Progenitor cell of endocrine pancreas (in vitro differentiated cells): Measurements from ENCODE around the gene TTC27. TPM values are rescaled to one million over a fixed set of nuclear protein-coding genes. Genes with fewer than 3 reads are reported as not detected.
"Not testable (repeated sequence)": the region's sequence is repeated elsewhere in the genome, so short reads cannot be mapped to it uniquely, and the experiment has no call there.

Experiments used
- DNase-seq: peaks from one replicate; pipeline ENCODE4 v3.0.0; 2021; ENCODE audit warnings: low spot score; ENCODE audit not compliant: unreplicated experiment
- H3K27ac Mint-ChIP-seq: 2 replicates; pipeline ENCODE4 v1.8.0; 2021; ENCODE audit warnings: mild to moderate bottlenecking, moderate library complexity, mixed read lengths
- H3K27me3 Mint-ChIP-seq: 2 replicates; pipeline ENCODE4 v1.8.0; 2021; ENCODE audit warnings: mixed read lengths
- H3K36me3 Mint-ChIP-seq: 2 replicates; pipeline ENCODE4 v1.8.0; 2022; ENCODE audit warnings: mixed read lengths; ENCODE audit not compliant: insufficient read depth
- H3K4me1 Mint-ChIP-seq: 2 replicates; pipeline ENCODE4 v1.8.0; 2021; ENCODE audit warnings: low read depth, mixed read lengths
- H3K4me3 Mint-ChIP-seq: 2 replicates; pipeline ENCODE4 v1.8.0; 2021; ENCODE audit warnings: low read depth, mild to moderate bottlenecking, moderate library complexity, mixed read lengths
- H3K9me3 Mint-ChIP-seq: 2 replicates; pipeline ENCODE4 v1.8.0; 2021; ENCODE audit warnings: low read depth, mixed read lengths
- microRNA-seq: library from miRNA; unstranded; fragments of <30 nt; microRNA quantifications from one replicate; pipeline ENCODE4 v1.1.0, GENCODE V29; 2020; ENCODE audit warnings: borderline number of aligned reads; ENCODE audit not compliant: unreplicated experiment
- total RNA-seq: library from RNA; stranded (reverse); gene quantifications from 2 replicates; pipeline ENCODE4 v1.2.1, GENCODE V29; 2021
- TF ChIP-seq, protein P1 (sequence below): fragments of 200-600 bp; sonication (generic); IDR thresholded peaks from one replicate; pipeline ENCODE4 v1.5.0; 2021; ENCODE audit warnings: antibody characterized with exemption, mild to moderate bottlenecking; ENCODE audit not compliant: unreplicated experiment

Gene TTC27
- total RNA-seq, 1 donor from 2014 or later = 20.5 TPM

DNA sequence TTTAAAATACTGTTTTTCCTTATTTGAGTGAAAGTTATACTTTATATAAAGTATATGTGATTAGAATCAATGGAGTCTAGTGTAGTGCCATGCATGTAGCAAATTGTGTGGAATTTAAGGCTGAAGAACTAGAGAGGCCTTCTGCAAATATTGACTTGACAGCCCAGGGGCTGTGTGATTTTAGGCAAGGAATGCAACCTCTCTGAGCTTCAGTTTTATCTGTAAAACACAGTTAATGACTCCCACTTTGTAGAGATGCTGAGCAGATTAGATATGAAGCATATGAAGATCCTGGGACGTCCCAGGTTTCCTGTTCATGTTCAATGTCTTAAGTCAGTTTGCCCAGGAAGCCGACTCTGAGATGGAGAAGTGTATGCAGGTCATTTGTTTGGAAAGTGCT lies 235.5 kb downstream of the TTC27 start:
- TF ChIP-seq, protein P1, sequence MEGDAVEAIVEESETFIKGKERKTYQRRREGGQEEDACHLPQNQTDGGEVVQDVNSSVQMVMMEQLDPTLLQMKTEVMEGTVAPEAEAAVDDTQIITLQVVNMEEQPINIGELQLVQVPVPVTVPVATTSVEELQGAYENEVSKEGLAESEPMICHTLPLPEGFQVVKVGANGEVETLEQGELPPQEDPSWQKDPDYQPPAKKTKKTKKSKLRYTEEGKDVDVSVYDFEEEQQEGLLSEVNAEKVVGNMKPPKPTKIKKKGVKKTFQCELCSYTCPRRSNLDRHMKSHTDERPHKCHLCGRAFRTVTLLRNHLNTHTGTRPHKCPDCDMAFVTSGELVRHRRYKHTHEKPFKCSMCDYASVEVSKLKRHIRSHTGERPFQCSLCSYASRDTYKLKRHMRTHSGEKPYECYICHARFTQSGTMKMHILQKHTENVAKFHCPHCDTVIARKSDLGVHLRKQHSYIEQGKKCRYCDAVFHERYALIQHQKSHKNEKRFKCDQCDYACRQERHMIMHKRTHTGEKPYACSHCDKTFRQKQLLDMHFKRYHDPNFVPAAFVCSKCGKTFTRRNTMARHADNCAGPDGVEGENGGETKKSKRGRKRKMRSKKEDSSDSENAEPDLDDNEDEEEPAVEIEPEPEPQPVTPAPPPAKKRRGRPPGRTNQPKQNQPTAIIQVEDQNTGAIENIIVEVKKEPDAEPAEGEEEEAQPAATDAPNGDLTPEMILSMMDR = no peak
- H3K27ac Mint-ChIP-seq = no peak overlapping the region
- no peaks in the 10 kb centered on the region for H3K9me3 Mint-ChIP-seq
- H3K36me3 Mint-ChIP-seq = no peaks in the 10 kb centered on the region
- H3K4me1 Mint-ChIP-seq = no peaks in the 10 kb centered on the region
- no peak overlapping the region for H3K4me3 Mint-ChIP-seq
- no peak for DNase-seq
- no peaks in the 10 kb centered on the region for H3K27me3 Mint-ChIP-seq

DNA sequence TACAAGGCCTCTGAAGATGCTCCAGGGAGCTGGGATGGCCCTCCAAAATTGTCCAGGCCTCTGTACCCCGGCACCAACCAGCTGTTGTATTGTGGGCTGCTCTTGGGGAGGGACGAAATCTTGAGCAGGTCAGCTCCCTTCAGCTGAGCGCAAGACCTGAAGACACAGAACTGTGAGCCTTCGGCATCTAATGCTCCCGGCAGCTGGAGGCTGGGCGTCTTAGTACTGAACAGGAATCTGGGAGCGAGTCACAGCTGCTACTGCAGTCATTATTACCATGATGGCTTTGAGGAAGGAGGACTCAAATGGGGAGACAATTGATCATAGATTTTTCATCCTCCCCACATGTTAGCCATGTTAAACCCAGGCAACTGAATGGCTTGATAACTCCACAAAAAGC lies 236.0 kb downstream of the TTC27 start:
- Mint-ChIP-seq H3K36me3 (no peaks in the 10 kb centered on the region), H3K27ac (no peak overlapping the region), H3K4me3 (no peak overlapping the region), H3K27me3 (no peaks in the 10 kb centered on the region), H3K4me1 (no peaks in the 10 kb centered on the region), H3K9me3 (no peaks in the 10 kb centered on the region)
- TF ChIP-seq, protein P1 = no peak
- DNase-seq = no peak

DNA sequence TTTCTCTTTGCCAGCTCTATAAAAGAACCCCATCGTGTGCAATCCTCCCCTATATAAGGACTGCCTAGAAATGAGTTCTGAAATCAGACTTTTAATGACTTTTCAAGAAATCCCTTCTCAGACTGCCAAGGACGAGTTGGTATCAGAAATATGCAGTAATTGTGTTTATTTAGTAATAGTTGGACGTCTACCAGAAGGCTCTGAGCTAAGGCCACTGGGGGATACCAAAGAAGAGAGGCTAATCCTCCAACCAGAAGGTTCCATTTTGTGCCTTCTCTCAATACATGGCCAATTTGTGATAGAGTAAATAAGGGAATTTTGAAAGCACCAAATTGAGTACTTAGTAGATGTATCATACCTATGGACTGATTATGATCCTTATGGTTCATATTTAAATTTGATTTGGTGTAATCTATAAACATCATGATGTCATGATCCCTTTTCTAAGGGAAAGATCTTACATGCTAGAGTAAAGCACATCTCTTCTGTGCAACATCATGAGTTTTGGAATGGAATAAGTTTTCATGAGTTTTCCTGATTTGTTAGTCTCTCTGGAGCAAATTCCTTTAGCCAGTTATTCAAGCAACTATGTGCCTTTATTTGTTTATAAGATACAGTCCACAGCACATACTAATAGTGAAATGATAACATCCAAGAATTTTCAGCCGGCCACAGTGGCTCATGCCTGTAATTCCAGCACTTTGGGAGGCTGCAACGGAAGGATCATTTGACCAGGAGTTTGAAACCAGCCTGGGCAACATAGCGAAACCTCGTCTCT lies 236.7 kb downstream of the TTC27 start:
- TF ChIP-seq, protein P1 = no peak
- Mint-ChIP-seq H3K27ac (no peak overlapping the region), H3K4me1 (no peaks in the 10 kb centered on the region), H3K9me3 (no peaks in the 10 kb centered on the region), H3K4me3 (no peak overlapping the region), H3K36me3 (no peaks in the 10 kb centered on the region), H3K27me3 (no peaks in the 10 kb centered on the region)
- DNase-seq = no peak

DNA sequence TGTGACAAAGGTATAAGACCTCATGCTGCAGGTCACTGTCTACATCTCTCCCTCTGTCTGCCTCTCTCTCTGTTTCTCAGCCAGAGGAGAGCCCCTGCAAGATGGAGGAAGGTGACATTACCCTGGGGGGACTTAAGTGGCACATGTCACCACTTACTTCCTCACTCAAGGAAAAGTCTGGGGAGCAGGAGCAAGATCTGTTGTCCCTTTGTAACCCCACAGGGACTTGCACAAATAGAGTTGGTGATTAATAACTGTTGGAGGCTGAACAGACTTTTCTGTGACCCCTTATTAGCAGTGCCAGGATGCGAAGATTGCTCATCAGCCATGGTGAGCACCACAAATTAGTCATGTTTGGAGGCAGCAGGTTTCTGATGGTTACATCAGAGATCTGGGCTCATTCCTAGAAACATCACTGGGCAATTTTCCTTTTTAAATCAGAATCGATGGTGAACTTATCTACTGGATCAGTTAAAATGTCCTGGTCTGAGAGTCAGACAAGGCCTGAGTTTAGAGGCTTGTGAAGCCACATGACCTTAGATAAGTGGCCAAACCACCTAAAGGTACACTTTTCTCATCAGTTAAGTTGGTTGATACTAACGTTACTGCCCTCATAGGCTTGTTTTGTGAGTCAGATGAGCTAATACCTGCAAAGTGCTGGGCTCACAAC lies 237.7 kb downstream of the TTC27 start:
- H3K36me3 Mint-ChIP-seq = no peaks in the 10 kb centered on the region
- no peaks in the 10 kb centered on the region for H3K4me1 Mint-ChIP-seq
- DNase-seq = no peak
- peaks cover 1% of the 10 kb centered on the region for H3K9me3 Mint-ChIP-seq
- peak overlapping the region; percentile 8 for H3K27ac Mint-ChIP-seq
- no peak overlapping the region for H3K4me3 Mint-ChIP-seq
- TF ChIP-seq, protein P1 = no peak
- H3K27me3 Mint-ChIP-seq = no peaks in the 10 kb centered on the region

DNA sequence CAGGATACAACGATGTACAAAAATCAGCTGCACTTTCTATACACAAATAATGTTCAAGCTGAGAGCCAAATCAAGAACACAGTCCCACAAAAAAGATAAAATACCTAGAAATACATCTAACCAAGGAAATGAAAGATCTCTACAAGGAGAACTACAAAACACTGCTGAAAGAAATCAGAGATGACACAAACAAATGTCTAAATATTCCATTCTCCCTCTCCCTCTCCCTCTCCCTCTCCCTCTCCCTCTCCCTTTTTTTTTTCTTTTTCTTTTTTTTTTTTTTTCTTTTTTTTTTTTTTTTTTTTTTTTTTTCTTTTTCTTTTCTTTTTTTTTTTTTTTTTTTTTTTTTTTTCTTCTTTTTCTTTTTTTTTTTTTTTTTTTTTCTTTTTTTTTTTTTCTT lies 238.6 kb downstream of the TTC27 start:
- H3K4me1 Mint-ChIP-seq, H3K27ac Mint-ChIP-seq, H3K36me3 Mint-ChIP-seq, H3K9me3 Mint-ChIP-seq, DNase-seq, H3K27me3 Mint-ChIP-seq, H3K4me3 Mint-ChIP-seq: not testable (repeated sequence)

Small RNA genes lying within 50 kb of the gene (microRNA-seq; reads per million reads assigned to microRNA genes)
- gene MIR4765 = not detected
